GM21447 (cell line): ENCODE data around the gene PRKCA.

ENCODE experiments used
- ATAC-seq: cut with Tn5 transposase; IDR thresholded peaks from one replicate; pipeline ENCODE4 v1.9.1; 2021; ENCODE audit not compliant: unreplicated experiment

The PRKCA gene

DNA sequence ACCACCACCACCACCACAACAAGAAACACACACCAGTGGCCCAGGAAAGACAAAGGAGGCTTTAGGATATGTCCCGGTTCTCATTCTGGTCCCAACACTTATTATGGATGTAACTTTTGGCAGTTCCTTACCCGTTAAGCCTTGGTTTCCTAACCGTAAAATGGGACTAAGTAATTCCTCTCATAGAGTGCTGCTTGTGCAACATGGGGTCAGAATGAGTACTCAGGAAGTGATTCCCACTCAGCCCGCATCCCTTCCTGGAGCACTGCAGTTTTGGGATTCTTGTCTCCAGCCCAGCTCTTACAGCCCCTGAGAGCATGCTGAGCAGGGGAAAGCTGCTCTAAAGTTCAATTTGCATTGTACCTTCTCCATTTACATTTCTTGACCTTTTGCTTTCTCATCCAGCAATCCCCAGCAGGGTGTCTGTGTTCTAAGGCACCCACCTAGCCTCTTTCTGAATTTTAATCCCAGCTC is 262.6 kb downstream of the PRKCA start:
- ATAC-seq: no peak

DNA sequence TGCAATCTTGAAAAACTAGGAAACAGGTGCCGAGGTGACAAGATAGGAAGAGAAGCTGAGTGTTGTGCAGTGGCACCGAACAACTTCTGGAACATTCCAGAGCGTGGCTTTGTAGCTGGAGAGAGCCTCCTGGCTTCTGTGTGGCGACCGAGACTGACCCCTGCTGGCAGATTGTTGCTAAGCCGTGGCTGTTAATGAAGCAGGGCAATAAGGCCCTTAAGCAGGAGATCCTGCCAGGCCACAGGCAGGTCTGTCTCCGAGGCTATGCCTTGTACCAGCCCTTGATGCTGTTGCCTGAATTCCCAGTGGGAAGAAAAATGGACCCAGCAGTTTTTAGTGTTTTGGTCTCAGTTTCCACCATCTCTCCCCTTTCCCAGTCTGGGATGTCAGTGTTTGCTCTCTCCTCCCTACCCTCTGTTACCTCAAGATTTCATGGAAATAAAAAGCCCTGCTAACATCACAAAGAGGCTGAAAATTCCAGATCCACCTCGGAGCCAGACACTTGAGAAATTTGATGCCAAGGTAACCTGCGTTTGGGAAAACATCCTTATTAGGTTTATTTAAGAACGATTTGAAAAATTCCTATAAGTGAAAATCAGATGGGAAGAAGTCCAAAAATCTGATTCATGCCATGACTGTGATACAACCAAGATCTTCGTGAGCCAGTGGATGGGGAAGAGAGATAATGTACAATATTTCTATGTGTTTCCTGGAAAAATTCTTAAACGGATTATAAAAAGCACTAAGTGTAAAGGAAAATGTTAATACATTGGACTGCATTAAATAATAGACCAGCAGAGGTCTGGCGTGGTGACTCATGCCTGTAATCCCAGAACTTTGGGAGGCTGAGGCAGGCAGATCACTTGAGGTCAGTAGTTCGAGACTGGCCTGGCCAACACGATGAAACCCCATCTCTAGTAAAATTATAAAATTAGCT is 265.1 kb downstream of the PRKCA start:
- no peak for ATAC-seq

DNA sequence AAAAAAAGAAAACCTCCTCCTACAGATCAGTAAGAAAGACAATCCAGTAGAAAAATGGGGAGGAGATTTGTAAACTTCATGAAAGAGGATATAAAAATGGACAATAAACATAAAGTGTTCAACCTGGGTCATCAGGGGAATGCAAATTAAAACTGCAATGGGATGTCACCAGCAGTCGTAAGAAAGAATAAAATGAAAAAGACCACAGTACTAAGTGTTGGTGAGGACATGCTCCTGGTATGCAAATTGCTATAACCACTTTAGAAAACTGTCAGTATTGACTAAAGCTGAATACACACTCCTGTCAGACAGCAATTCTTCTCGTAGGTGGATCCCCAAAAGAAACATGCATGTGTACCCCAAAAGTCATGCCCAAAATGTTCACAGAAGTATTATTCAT is 267.2 kb downstream of the PRKCA start:
- ATAC-seq: no peak

DNA sequence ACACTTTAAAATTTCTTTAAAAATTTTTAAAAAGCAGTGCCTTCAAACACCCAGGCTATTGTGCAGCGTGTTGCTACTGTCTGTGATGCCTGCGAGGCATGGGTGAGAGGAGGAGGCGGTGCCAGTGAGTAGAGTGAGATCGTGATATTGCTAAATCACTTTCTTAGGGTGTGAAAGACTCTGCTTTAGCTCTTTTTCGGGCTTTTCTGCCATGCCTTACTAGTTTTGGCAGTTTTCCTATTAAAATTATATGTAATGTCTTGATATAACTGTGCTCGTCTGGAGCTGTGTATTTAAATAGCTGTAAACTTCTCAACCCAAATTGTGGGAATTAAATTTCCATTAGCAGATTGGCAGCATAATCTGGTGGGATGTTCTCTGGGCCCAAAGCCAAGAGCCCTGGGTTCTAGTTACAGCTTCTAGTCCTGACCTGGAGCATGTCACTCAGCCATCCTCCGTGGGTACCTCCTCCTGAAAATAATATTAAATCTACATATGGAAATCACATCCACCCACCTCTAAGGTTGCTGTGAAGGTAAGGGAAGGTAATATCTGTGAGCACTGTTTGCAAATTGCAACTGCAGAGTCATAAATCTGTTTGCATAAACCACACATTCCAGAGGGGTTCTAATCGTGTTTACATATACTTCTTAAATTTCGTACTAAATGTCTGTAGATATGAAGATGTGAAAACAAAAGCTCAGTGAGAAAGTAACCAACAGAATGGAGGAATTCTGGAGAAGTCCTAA is 268.2 kb downstream of the PRKCA start:
- no peak for ATAC-seq

DNA sequence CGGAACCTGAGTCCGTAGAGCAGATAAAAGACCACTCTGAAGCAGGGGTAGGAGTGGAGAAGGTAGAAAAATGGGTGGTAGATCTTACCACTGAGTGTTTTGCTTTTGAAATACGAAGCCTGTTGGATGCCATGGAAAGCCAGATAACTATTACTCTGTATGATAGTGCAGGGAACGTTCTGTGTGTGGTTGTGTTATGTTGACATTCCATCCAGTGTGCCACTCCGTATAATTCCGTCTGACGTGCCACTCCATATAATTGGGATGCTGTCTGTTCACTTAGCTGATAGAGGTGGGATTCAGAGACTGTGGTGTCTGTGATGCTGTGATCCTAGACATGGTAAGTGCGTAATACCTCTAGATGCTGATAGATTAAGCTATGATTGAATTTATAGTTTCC is 269.3 kb downstream of the PRKCA start:
- ATAC-seq: no peak

DNA sequence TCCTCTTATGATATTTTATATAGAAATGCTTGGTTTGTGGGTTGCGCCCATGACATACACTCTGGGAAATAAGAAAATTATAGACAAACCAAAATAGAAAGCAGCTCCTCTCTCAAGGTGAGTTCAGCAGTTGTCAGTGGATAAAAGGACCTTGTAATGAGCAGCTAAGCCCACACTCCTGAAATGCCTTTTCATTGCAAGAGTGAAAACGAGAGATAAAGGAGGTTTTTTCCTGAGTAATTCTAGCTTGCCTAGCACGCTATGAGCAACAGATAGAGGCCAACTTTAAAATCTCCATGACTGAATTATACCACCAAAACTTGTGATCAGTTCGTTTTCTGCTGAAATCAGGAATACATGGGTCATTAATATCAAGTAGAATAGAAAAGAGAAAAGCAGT is 270.7 kb downstream of the PRKCA start:
- ATAC-seq: no peak

DNA sequence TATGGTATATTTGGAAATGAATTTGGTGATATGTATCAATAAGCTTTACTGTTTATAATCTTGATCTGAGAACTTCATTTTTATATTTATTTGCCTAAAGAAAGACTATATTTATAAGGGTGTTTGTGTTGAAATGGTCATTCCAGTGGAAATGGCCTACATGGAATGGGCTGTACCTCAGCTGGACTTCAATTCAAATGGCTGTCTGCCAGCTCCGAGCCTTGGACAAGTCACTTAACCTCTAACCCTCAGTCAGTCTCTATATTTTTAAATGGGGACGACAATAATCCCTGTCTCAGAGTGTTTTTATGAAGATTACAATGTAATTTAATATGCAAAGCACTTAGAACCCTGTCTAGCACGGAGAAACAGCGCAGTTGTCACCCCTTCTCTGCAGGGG is 271.7 kb downstream of the PRKCA start:
- no peak for ATAC-seq

DNA sequence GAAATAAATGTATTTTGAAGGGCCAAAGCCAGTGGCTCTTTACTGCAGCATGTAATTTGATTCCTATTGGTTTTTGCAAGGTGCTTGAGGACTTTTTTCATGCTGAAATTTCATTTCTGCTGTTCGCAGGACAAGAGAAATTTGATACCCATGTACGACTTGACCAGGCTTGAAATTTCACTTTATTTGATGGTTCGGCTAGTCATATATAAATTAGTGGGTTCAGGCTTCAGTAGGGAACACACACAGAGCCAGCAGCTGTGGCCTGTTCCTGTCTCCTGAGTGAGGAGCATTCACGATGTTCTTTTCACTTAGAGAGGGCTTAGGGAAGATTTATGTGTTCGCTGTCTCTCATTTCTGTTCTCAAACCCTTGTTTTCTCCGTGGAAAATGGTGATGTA is 274.1 kb downstream of the PRKCA start:
- no peak for ATAC-seq

DNA sequence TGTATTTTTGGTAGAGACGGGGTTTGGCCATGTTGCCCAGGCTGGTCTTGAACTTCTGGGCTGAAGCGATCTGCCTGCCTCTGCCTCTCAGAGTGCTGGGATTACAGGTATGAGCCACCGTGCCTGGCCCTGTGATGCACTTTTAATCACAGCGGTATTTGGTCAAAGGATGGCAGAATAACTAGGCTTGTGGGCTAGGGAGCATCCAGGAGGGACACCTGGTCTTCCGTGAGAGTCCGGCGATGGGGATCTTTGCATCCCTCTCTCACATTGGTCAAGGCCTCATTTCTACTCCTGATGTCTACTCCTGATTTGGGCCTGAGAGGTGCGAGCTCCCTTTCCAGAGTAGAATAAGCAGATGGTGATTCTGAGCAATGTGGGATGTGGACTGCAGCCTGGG is 274.6 kb downstream of the PRKCA start:
- ATAC-seq: no peak

DNA sequence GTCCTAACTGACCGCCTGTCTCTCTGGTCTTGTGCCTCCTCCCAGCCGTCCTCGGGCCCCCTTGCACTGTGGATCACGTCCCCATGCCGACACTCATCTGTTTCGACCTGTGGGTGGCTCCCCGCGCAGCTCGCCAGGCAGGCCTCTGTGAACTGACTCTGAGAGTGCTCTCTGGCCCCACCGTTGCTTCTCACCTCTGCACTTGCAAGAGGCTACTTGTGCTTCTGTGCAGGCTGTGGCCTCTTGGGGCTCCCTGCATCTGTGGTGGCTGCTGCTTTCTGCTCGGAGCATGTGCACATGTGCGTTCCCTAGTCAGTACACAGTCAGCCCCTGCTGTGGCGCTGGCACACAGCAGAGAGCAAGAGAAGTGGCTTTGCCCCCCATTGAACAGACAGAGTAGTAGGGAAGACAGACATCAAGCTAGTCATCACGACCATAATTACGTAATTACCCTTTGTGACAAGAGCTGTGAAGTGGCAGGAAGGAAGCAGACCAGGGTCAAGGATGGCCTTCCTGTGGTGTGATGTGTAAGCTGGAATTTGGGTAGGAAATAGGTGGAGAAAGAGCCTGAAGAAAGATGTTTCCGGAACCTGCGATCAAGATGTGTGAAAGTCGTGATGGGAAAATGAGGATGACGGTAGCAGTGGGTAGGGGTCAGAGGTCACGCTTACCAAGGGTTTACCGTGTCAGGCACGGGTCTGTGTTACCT is 276.5 kb downstream of the PRKCA start:
- no peak for ATAC-seq

DNA sequence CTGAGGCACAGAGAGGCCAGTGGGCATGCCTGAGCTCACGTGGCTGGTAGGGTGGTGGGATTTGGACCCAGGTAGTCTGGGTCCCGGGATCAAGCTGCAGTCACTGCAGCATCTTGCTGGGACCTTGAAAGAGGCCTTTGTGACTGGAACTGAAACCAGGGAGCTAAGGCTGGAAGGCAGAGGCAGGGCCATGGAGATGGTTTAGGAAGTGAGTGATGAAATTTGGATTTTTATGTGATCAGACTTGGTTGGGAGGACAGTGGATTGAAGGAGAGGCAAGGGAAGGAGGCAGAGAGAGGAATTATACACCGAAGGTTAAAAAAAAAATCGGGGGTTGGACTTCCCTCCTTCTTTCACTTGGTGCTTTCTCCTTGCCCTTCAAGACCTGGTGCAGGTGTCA is 277.1 kb downstream of the PRKCA start:
- ATAC-seq: no peak

DNA sequence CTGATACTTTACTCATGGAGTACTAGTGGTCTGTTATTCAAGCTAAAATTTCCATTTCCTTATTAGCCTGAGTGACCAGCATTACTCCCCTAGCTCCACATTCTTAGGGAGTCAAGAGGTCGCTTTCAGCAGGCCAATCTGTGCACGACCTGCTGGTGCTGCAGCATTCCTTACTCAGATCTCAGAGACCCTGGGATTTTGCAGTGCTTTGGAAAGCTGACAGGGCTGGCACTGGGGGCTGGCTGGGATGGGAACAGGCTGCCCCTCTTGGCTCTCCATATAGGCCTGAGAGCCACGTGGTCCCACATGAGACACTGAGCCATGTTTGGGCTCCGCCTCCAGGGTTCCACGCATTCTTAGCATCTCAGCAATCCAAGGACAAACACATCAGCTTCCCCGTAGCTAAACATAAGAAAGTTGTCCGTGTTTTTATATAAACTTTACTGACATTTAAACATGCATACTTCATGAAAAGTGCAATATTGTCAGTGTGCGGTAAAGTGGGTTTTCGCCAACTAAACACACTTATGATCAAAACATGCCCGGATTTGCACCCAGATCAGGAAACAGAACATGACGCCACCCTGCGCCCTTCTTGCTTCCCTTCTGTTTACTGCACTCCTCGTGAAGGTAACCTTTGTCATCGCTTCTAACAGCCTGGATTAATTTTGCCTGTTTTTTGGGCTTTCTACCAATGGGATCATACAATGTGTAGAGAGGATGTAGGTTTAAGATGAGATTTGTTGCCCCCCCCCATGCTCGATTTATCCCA is 278.0 kb downstream of the PRKCA start:
- no peak for ATAC-seq

DNA sequence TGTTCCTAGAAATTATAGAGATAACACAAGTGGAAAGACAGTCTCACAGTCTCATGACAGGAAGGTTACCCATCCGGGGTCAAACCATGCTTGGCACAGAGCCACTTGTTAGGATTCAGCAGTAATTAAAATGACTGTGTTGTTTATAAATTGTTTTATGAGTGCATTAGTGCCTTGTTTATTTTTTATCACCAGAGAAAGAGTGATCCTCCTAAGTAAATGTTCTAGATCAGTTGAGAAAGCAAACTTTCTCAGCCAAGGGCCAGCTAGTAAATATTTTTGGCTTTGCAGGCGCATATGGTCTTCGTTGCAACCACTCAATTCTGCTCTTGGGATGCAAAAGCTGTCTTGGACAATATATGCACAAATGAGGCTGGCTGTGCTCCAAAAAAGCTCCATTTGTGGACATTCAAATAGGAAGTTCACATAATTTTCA is 278.6 kb downstream of the PRKCA start:
- no peak for ATAC-seq

DNA sequence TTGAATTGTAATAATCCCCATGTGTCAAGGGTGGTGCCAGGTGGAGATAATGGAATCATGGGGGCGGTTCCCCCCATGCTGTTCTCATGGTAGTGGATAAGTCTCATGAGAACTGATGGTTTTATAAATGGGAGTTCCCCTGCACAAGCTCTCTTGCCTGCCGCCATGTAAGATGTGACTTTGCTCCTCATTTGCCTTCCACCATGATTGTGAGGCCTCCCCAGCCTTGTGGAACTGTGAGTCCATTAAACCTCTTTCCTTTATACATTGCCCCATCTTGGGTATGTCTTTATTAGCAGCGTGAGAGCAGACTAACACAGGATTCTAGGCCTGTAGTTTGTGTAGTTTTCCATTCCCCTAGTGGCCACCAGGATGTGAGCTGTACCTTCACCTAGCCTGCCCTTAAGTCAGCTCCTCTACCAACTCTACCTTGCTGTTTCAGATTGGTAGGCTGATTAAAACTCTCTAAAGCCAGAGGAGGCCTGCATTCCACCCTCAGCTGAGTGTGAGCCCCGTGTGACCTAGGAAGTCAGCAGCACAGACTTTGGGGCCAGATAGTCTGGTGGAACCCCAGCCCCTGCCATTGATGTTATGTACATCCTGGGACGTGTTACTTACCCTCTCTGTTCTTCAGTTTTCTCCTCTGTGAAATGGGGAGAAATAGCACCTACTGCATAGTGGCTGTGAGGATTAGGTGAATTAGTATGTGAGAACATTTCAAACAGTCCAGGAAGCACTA is 280.1 kb downstream of the PRKCA start:
- no peak for ATAC-seq

DNA sequence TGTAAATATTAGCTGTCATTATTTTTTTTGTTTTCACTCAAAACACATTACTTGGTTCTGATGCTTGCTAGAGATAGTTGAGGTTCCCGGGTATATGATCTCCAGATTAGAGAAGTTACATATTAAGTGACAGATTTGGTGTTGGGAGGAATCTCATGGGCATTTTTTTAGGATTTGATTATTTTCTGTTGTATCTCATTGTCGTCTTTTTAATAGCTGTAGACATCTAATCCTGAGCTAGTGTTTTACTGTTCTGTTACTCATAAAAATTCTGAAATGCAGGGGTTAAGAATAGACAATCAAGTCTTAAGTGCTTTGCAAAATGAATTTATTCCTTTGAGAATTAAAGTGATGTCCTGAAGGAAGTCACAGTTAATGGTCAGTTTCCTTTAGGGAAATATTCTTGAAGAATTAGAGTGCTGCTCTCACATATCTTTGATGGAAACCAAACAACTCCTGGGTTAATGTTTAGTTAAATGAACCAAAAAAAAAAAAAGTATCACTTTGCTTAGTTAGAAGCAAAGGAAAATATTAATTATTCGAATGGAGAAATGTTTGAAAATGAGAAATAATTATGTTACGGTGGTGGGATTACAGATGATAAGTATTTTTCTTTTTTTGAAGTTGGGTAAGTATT is 280.8 kb downstream of the PRKCA start:
- ATAC-seq: no peak

DNA sequence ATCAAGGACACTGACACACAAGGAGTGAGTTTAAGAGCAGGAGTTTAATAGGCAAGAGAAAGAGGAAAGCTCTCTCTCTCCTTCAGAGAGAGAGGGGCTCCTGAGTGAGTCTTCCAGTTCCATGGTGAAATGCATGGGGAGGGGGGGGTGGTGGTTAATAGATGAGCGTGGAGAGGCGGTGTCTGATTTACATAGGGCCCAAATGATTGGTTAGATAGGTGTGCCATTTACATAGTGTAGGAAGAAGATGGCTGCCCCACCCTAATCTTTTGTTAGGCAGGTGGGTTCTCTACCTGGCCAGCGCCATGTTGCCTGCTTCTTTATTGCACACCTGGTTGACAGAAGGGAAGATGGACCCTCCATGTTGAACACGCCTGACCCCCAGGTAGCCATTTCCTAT is 282.5 kb downstream of the PRKCA start:
- no peak for ATAC-seq

DNA sequence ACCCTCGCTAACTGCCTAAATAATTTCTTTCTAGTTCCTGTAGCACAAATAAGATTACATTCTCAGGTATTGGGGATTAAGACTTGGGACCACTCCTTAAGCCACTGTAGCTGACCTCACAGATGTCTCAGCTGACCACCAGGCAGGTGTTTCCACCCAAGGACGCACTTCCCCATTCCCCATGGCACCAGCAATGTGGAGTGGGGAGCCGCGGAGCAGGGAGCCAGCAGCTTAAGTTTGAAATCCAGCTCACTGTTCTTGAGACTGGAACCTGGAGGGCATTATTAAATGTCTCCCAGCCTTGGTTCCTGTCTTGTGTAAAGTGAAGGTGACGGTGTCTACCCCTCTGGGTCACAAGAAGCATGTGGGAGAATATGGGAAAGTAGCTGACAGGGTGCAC is 283.1 kb downstream of the PRKCA start:
- ATAC-seq: no peak

DNA sequence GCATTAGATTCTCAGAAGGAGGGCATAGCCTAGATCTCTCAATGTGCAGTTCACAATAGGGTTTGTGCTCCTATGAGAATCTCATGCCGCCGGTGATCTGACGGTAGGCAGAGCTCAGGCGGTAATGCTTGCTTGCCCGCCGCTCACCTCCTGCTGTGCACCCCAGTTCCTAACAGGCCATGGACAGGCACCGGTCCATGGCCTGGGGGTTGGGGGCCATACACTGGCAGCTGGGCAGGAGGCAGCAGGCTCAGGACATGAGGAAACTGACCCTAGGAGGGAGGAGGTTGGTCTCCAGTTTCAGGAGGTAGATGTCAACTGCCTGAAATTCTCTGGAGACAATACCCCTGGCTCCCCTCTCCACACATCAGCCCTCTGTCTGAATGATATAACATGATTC is 287.5 kb downstream of the PRKCA start:
- no peak for ATAC-seq

DNA sequence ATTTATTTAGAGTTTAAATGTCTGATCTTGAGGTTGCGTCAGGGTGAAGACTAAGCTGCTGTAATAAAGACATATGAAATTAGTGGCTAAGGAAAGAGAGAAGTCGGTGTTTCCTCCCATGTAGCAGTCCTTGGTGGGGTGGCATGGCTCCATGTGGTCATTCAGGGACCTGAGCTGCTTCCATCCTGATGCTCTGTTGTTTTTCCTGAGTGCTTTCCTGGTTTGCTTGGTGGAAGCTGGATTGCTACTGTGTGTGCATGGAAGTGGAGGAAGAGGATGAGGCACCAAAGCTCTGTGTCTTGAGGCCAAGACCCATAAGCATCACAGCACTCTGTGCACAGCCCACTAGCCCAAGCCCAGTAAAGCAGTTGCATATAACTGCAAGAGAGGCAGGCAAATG is 290.7 kb downstream of the PRKCA start:
- no peak for ATAC-seq

DNA sequence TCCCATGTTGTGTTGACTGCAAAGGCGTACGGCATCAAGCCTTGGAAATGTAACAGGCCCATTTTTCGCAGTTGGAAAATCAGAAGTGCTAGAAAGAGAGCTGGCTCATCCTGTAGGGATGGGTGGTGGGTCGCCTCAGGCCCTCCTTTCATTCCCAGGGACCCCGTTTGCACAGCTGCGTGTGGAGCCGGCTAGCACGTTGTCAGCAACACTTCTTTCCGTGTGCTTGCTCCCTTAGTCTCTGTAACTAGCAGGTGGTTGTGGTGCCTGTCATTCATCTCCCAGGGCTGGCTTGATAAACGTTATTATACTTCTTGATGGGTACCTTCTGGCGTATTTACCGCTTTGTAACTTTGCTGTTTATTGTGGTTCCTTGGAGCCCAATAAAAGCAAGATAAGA is 293.5 kb downstream of the PRKCA start:
- no peak for ATAC-seq
